Endothelial cell of umbilical vein (primary cell): Measurements from ENCODE around the gene DIP2C. TPM values are rescaled to one million over a fixed set of nuclear protein-coding genes. Genes with fewer than 3 reads are reported as not detected.

Experiments used
- BruUV-seq: library from RNA; stranded (reverse); fragments of 400-500 nt; replicated peaks from 2 replicates; lab custom pipeline; 2021; lab: Mats Ljungman, UMichigan
- CTCF ChIA-PET: fragments of 300-600, 350-600 bp; sonication (Branson Sonifier 250); formaldehyde crosslinking; loops from one replicate; lab custom pipeline; 2021; ENCODE audit warnings: antibody characterized with exemption, inconsistent platforms; lab: Charles Lee
- POLR2A ChIA-PET: fragments of 300-600, 350-600 bp; sonication (Branson Sonifier 250); formaldehyde crosslinking; loops from one replicate; lab custom pipeline; 2021; ENCODE audit warnings: antibody characterized with exemption, inconsistent platforms; lab: Charles Lee
- DNase-seq: peaks from one replicate; pipeline ENCODE4 v3.0.0-alpha.2; 2011; ENCODE audit warnings: low read depth, low spot score
- FAIRE-seq: peaks from 2 replicates; lab custom pipeline; 2011; peaks lifted over from hg19 to GRCh38; lab: Jason Lieb, UNC
- H2AFZ ChIP-seq: 2 replicates; pipeline ENCODE4 v1.6.0; 2012; ENCODE audit warnings: low read depth, low read length, control low read depth, inconsistent platforms
- H3K27ac ChIP-seq: 2 replicates; pipeline ENCODE4 v1.5.1; 2011; ENCODE audit warnings: low read depth, mild to moderate bottlenecking, control low read depth, low read length, moderate library complexity; ENCODE audit not compliant: insufficient read depth
- H3K27me3 ChIP-seq, 2 experiments: 2 replicates each; pipeline versions ENCODE4 v1.6.0 to v1.6.1; 2011; ENCODE audit warnings: low read length in 2 of 2, mixed read lengths in 1 of 2; ENCODE audit not compliant: control insufficient read depth in 2 of 2, insufficient read depth in 2 of 2
- H3K36me3 ChIP-seq, 2 experiments: 2 replicates in 1 of 2; 3 replicates in 1 of 2; pipeline ENCODE4 v1.5.1; 2011; ENCODE audit warnings: low read length in 2 of 2, mild to moderate bottlenecking in 1 of 2, moderate library complexity in 1 of 2; ENCODE audit not compliant: control insufficient read depth in 2 of 2, insufficient read depth in 2 of 2; ENCODE audit errors: extremely low read depth in 1 of 2
- H3K4me1 ChIP-seq: 3 replicates; pipeline ENCODE4 v1.5.1; 2011; ENCODE audit warnings: mild to moderate bottlenecking, low read length; ENCODE audit not compliant: control insufficient read depth, insufficient read depth; ENCODE audit errors: extremely low read depth
- H3K4me2 ChIP-seq: 2 replicates; pipeline ENCODE4 v1.6.1; 2011; ENCODE audit warnings: low read length, control low read depth, mixed read lengths; ENCODE audit not compliant: insufficient read depth
- H3K4me3 ChIP-seq, 3 experiments: fragments of 200-600 bp in 1 of 3; sonication (generic), shearing (Covaris generic) in 1 of 3; replicated peaks in 1 of 3; 2 replicates each; pipeline ENCODE4 v1.5.1; 2011 to 2016; ENCODE audit warnings: control low read depth in 3 of 3, low read length in 3 of 3, mild to moderate bottlenecking in 2 of 3, inconsistent platforms in 1 of 3, low read depth in 1 of 3, moderate library complexity in 1 of 3; ENCODE audit not compliant: insufficient read depth in 1 of 3
- H3K79me2 ChIP-seq: 2 replicates; pipeline ENCODE4 v1.6.0; 2012; ENCODE audit warnings: low read length, inconsistent platforms; ENCODE audit not compliant: control insufficient read depth, insufficient read depth
- H3K9ac ChIP-seq: replicated peaks from 2 replicates; pipeline ENCODE3; 2011; ENCODE audit warnings: low read length, control low read depth; ENCODE audit not compliant: insufficient read depth; ENCODE audit errors: extremely low read depth
- H3K9me1 ChIP-seq: replicated peaks from 3 replicates; pipeline ENCODE4 v1.6.0; 2011; ENCODE audit warnings: mild to moderate bottlenecking, low read length; ENCODE audit not compliant: control insufficient read depth, insufficient read depth; ENCODE audit errors: extremely low read depth
- H3K9me3 ChIP-seq: replicated peaks from 2 replicates; pipeline ENCODE4 v1.5.1; 2012; ENCODE audit warnings: low read length, inconsistent platforms; ENCODE audit not compliant: control insufficient read depth, insufficient read depth
- H4K20me1 ChIP-seq: replicated peaks from 2 replicates; pipeline ENCODE3; 2011; ENCODE audit warnings: mild to moderate bottlenecking, low read length; ENCODE audit not compliant: control insufficient read depth, insufficient read depth; ENCODE audit errors: extremely low read depth
- CTCF ChIP-seq, 2 donors: IDR thresholded peaks; 1 replicate in 1 of 2; 2 replicates in 1 of 2; pipeline ENCODE4 v1.5.1; 2011; ENCODE audit warnings: low read length in 2 of 2, mild to moderate bottlenecking in 2 of 2, moderate library complexity in 2 of 2, control low read depth in 1 of 2, inconsistent platforms in 1 of 2, low read depth in 1 of 2; ENCODE audit not compliant: insufficient read depth in 1 of 2; ENCODE audit errors: extremely low read depth in 1 of 2
- EZH2 ChIP-seq: IDR thresholded peaks from 2 replicates; pipeline ENCODE4 v1.6.1; 2012; ENCODE audit warnings: borderline replicate concordance, low read depth, mild to moderate bottlenecking, moderate library complexity, low read length, inconsistent platforms; ENCODE audit not compliant: severe bottlenecking
- FOS ChIP-seq: IDR thresholded peaks from 2 replicates; pipeline ENCODE4 v1.6.1; 2011; ENCODE audit warnings: mild to moderate bottlenecking, low read length, moderate library complexity, borderline replicate concordance; ENCODE audit not compliant: insufficient read depth
- GATA2 ChIP-seq: IDR thresholded peaks from 2 replicates; pipeline ENCODE4 v1.7.0; 2011; ENCODE audit warnings: low read depth, mild to moderate bottlenecking, moderate library complexity, mixed read lengths, low read length; ENCODE audit not compliant: insufficient read length, insufficient read depth
- JUN ChIP-seq: IDR thresholded peaks from 2 replicates; pipeline ENCODE4 v1.6.1; 2011; ENCODE audit warnings: borderline replicate concordance, low read depth; ENCODE audit not compliant: insufficient read length, insufficient read depth
- MYC ChIP-seq: IDR thresholded peaks from one replicate; pipeline ENCODE4 v1.6.1; 2011; ENCODE audit warnings: mild to moderate bottlenecking, low read depth, low read length
- POLR2A ChIP-seq: IDR thresholded peaks from 2 replicates; pipeline ENCODE4 v1.6.1; 2012; ENCODE audit warnings: low read depth, mild to moderate bottlenecking, control low read depth, low read length
- POLR2AphosphoS5 ChIP-seq: IDR thresholded peaks from 2 replicates; pipeline ENCODE4 v1.6.1; 2012; ENCODE audit warnings: low read depth, mild to moderate bottlenecking, control low read depth, low read length, moderate library complexity; ENCODE audit not compliant: insufficient read depth
- dilution Hi-C: fragments of 300-500 bp; cut with MboI; formaldehyde crosslinking; loops from one replicate; pipeline ENCODE4 v1.15.0; 2019; ENCODE audit warnings: low sequenced_read_pairs; ENCODE audit not compliant: extremely low pct_ligation_motif_present
- intact Hi-C: fragments of 100-400 bp; cut with micrococcal nuclease; formaldehyde crosslinking; loops from one replicate; pipeline ENCODE4 v1.10.0; 2022
- polyA plus RNA-seq, 4 experiments: library from polyadenylated mRNA; depleted of rRNA in 3 of 4; stranded (reverse) in 3 of 4; unstranded in 1 of 4; fragments of >200 nt; gene quantifications; 2 replicates each; pipeline versions ENCODE4 v1.2.1 to v1.2.3, GENCODE V29; 2011 to 2012; ENCODE audit warnings: missing spikeins in 1 of 4
- total RNA-seq: library from RNA; stranded (reverse); gene quantifications from 2 replicates; pipeline ENCODE4 v1.2.3, GENCODE V29; 2021
- TF ChIP-seq, protein P1 (sequence below): IDR thresholded peaks from 2 replicates; pipeline ENCODE4 v1.6.1; 2011; ENCODE audit not compliant: insufficient read depth, insufficient read length

Gene DIP2C
- total and polyA plus RNA-seq, 2 donors (not counting 3 experiments of a cell fraction or from before 2014, with no cell fraction given) = 3.6 to 10.7 TPM

GRCh38 chr10:588246-589165 is 101.0 kb downstream of the DIP2C start:
- BruUV-seq = no TSS peak
- ChIA-PET POLR2A (no interaction called here), CTCF (no interaction called here)
- dilution Hi-C loops = no loop called here
- no peak overlapping the region for H3K4me2 ChIP-seq
- H3K4me3 ChIP-seq = no peak overlapping the region
- no peaks in the 10 kb centered on the region for H4K20me1 ChIP-seq
- no peaks in the 10 kb centered on the region for H3K79me2 ChIP-seq
- no peak overlapping the region for H3K9ac ChIP-seq
- H3K9me1 ChIP-seq = no peaks in the 10 kb centered on the region
- intact Hi-C loops = no loop called here
- FAIRE-seq = no peak
- H3K27ac ChIP-seq = no peak overlapping the region
- no peak for TF ChIP-seq POLR2AphosphoS5
- no peak for TF ChIP-seq JUN
- no peak for TF ChIP-seq GATA2
- TF ChIP-seq MYC = no peak
- TF ChIP-seq, protein P1, sequence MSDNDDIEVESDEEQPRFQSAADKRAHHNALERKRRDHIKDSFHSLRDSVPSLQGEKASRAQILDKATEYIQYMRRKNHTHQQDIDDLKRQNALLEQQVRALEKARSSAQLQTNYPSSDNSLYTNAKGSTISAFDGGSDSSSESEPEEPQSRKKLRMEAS = no peak
- no peak for TF ChIP-seq FOS
- TF ChIP-seq POLR2A = no peak
- no peak for TF ChIP-seq CTCF (IDR thresholded peaks at IDR 0.05; ENCODE audit: extremely low read depth in 1 of 2, insufficient read depth in 1 of 2, low read depth in 1 of 2, low read length in 2 of 2)
- TF ChIP-seq EZH2 = no peak
- no peaks in the 10 kb centered on the region for H3K4me1 ChIP-seq
- no peak overlapping the region for H2AFZ ChIP-seq
- H3K27me3 ChIP-seq = no peaks in the 10 kb centered on the region
- H3K36me3 ChIP-seq = no peaks in the 10 kb centered on the region
- no peaks in the 10 kb centered on the region for H3K9me3 ChIP-seq
- no peak for DNase-seq
